HG02798 (cell line): ENCODE data around the gene TBC1D32.
"Not testable (repeated sequence)": the region's sequence is repeated elsewhere in the genome, so short reads cannot be mapped to it uniquely, and the experiment has no call there.

Source experiments
- ATAC-seq: cut with Tn5 transposase; IDR thresholded peaks from one replicate; pipeline ENCODE4 v1.9.1; 2021; ENCODE audit warnings: mild to moderate bottlenecking; ENCODE audit not compliant: unreplicated experiment, poor library complexity

The TBC1D32 gene

GRCh38 chr6:121236984-121237383 is 97.3 kb downstream of the TBC1D32 start:
- ATAC-seq: no peak

- no peak for ATAC-seq
These were observed 98.9 kb downstream of the TBC1D32 start for GRCh38 chr6:121235386-121235785.

GRCh38 chr6:121223930-121224329 is 110.3 kb downstream of the TBC1D32 start:
- no peak for ATAC-seq

GRCh38 chr6:121223212-121223611 is 111.1 kb downstream of the TBC1D32 start:
- no peak for ATAC-seq

- ATAC-seq: no peak
These were observed 111.6 kb downstream of the TBC1D32 start for GRCh38 chr6:121222656-121223055.

- no peak for ATAC-seq
These were observed 117.4 kb downstream of the TBC1D32 start for GRCh38 chr6:121216928-121217327.

- not testable (repeated sequence) for ATAC-seq
These were observed 120.9 kb downstream of the TBC1D32 start for GRCh38 chr6:121213341-121213740.

GRCh38 chr6:121210943-121211342 is 123.3 kb downstream of the TBC1D32 start:
- ATAC-seq: no peak

GRCh38 chr6:121205569-121205968 is 128.7 kb downstream of the TBC1D32 start:
- ATAC-seq: peak; percentile 49

GRCh38 chr6:121201105-121201504 is 133.2 kb downstream of the TBC1D32 start:
- ATAC-seq: no peak

GRCh38 chr6:121196042-121196441 is 138.2 kb downstream of the TBC1D32 start:
- not testable (repeated sequence) for ATAC-seq

GRCh38 chr6:121190122-121190521 is 144.2 kb downstream of the TBC1D32 start:
- ATAC-seq: no peak

GRCh38 chr6:121188356-121188755 is 145.9 kb downstream of the TBC1D32 start:
- ATAC-seq: no peak

GRCh38 chr6:121187833-121188200 is 146.5 kb downstream of the TBC1D32 start:
- ATAC-seq: no peak

GRCh38 chr6:121187200-121187832 is 147.0 kb downstream of the TBC1D32 start:
- no peak for ATAC-seq

GRCh38 chr6:121183742-121184141 is 150.5 kb downstream of the TBC1D32 start:
- ATAC-seq: no peak

- ATAC-seq: no peak
These were observed 158.5 kb downstream of the TBC1D32 start for GRCh38 chr6:121175827-121176226.

- ATAC-seq: not testable (repeated sequence)
These were observed 161.8 kb downstream of the TBC1D32 start for GRCh38 chr6:121172451-121172850.

- no peak for ATAC-seq
These were observed 162.4 kb downstream of the TBC1D32 start for GRCh38 chr6:121171879-121172278.

- no peak for ATAC-seq
These were observed 172.4 kb downstream of the TBC1D32 start for GRCh38 chr6:121161886-121162285.

- no peak for ATAC-seq
These were observed 174.0 kb downstream of the TBC1D32 start for GRCh38 chr6:121160276-121160675.

GRCh38 chr6:121158891-121159290 is 175.4 kb downstream of the TBC1D32 start:
- no peak for ATAC-seq

- no peak for ATAC-seq
These were observed 175.8 kb downstream of the TBC1D32 start for GRCh38 chr6:121158438-121158837.
